ENCODE measurements around the gene STON2. TPM values are rescaled to one million over a fixed set of nuclear protein-coding genes. Genes with fewer than 3 reads are reported as not detected.

STON2 gene
- total RNA-seq, 4 donors from 2014 or later: 3.3 to 87.8 (median 11.0) TPM

- DNase-seq: no peak
- Histone ChIP-seq H3K4me3 (no peak overlapping the region), H3K27me3 (no peaks in the 10 kb centered on the region), H3K27ac (no peak overlapping the region), H3K9me3 (no peaks in the 10 kb centered on the region), H3K36me3 (no peaks in the 10 kb centered on the region), H3K4me1 (no peaks in the 10 kb centered on the region)
- intact Hi-C loops (cut with DNase I; ENCODE audit: low total_unique reads): no loop called here
- TF ChIP-seq POLR2A (IDR thresholded peaks at IDR 0.05): no peak
- no peak for TF ChIP-seq CTCF (IDR thresholded peaks at IDR 0.05)
Observed at GRCh38 chr14:81390696-81391095, 9.4 kb downstream of the STON2 start.

GRCh38 chr14:81388336-81388735 lies 11.8 kb downstream of the STON2 start:
- Histone ChIP-seq H3K4me1 (no peaks in the 10 kb centered on the region), H3K36me3 (no peaks in the 10 kb centered on the region), H3K9me3 (no peaks in the 10 kb centered on the region), H3K4me3 (no peak overlapping the region), H3K27ac (no peak overlapping the region), H3K27me3 (no peaks in the 10 kb centered on the region)
- no peak for DNase-seq
- no peak for TF ChIP-seq CTCF (IDR thresholded peaks at IDR 0.05)
- no peak for TF ChIP-seq POLR2A (IDR thresholded peaks at IDR 0.05)
- intact Hi-C loops (cut with DNase I; ENCODE audit: low total_unique reads): no loop called here

GRCh38 chr14:81386290-81386745 lies 13.8 kb downstream of the STON2 start:
- intact Hi-C loops (cut with DNase I; ENCODE audit: low total_unique reads): no loop called here
- H3K4me3 ChIP-seq: no peak overlapping the region
- no peak overlapping the region for H3K27ac ChIP-seq
- no peaks in the 10 kb centered on the region for H3K27me3 ChIP-seq
- no peaks in the 10 kb centered on the region for H3K9me3 ChIP-seq
- TF ChIP-seq POLR2A (IDR thresholded peaks at IDR 0.05) (no peak), CTCF (IDR thresholded peaks at IDR 0.05) (no peak)
- no peaks in the 10 kb centered on the region for H3K4me1 ChIP-seq
- no peaks in the 10 kb centered on the region for H3K36me3 ChIP-seq
- no peak for DNase-seq

GRCh38 chr14:81385886-81386285 lies 14.2 kb downstream of the STON2 start:
- no peaks in the 10 kb centered on the region for H3K9me3 ChIP-seq
- no peak for DNase-seq
- H3K36me3 ChIP-seq: no peaks in the 10 kb centered on the region
- intact Hi-C loops (cut with DNase I; ENCODE audit: low total_unique reads): no loop called here
- H3K27ac ChIP-seq: no peak overlapping the region
- no peaks in the 10 kb centered on the region for H3K27me3 ChIP-seq
- H3K4me1 ChIP-seq: no peaks in the 10 kb centered on the region
- TF ChIP-seq POLR2A (IDR thresholded peaks at IDR 0.05) (no peak), CTCF (IDR thresholded peaks at IDR 0.05) (no peak)
- no peak overlapping the region for H3K4me3 ChIP-seq

GRCh38 chr14:81385419-81385818 lies 14.7 kb downstream of the STON2 start:
- intact Hi-C loops (cut with DNase I; ENCODE audit: low total_unique reads): no loop called here
- Histone ChIP-seq H3K27ac (no peak overlapping the region), H3K36me3 (no peaks in the 10 kb centered on the region), H3K9me3 (no peaks in the 10 kb centered on the region), H3K4me3 (no peak overlapping the region), H3K4me1 (no peaks in the 10 kb centered on the region), H3K27me3 (no peaks in the 10 kb centered on the region)
- no peak for DNase-seq
- TF ChIP-seq CTCF (IDR thresholded peaks at IDR 0.05) (no peak), POLR2A (IDR thresholded peaks at IDR 0.05) (no peak)

Data from uterus (tissue), 4 donors.